Measurements from ENCODE around the gene CD58.

The CD58 gene

GRCh38 chr1:116529199-116529631 is 41.6 kb downstream of the CD58 start:
- TF ChIP-seq, protein P1, sequence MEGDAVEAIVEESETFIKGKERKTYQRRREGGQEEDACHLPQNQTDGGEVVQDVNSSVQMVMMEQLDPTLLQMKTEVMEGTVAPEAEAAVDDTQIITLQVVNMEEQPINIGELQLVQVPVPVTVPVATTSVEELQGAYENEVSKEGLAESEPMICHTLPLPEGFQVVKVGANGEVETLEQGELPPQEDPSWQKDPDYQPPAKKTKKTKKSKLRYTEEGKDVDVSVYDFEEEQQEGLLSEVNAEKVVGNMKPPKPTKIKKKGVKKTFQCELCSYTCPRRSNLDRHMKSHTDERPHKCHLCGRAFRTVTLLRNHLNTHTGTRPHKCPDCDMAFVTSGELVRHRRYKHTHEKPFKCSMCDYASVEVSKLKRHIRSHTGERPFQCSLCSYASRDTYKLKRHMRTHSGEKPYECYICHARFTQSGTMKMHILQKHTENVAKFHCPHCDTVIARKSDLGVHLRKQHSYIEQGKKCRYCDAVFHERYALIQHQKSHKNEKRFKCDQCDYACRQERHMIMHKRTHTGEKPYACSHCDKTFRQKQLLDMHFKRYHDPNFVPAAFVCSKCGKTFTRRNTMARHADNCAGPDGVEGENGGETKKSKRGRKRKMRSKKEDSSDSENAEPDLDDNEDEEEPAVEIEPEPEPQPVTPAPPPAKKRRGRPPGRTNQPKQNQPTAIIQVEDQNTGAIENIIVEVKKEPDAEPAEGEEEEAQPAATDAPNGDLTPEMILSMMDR (IDR thresholded peaks at IDR 0.05; ENCODE audit: extremely low read depth, missing control alignments): no peak
- DNase-seq (ENCODE audit: low spot score): no peak

- DNase-seq (ENCODE audit: low spot score): no peak
- TF ChIP-seq, protein P1 (IDR thresholded peaks at IDR 0.05; ENCODE audit: extremely low read depth, missing control alignments): no peak
Measured at GRCh38 chr1:116528329-116529083, 42.3 kb downstream of the CD58 start.

DNA sequence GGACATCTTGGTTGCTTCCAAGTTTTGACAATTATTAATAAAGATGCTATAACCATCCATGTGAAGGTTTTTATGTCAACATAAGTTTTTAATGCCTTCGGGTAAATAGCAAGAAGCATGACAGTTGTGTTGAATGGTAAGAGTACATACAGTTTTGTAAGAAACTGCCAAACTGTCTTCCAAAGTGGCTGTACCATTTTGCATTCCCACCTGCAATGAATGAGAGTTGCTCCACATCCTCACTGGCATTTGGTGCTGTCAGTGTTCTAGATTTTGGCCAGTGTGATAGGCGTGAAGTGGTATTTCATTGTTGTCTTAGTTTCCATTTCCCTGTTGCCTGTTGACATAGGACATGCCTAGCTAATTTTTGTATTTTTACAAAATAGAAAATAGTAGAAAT is 45.4 kb downstream of the CD58 start:
- TF ChIP-seq, protein P1 (IDR thresholded peaks at IDR 0.05; ENCODE audit: extremely low read depth, missing control alignments): no peak
- no peak for DNase-seq (ENCODE audit: low spot score)

DNA sequence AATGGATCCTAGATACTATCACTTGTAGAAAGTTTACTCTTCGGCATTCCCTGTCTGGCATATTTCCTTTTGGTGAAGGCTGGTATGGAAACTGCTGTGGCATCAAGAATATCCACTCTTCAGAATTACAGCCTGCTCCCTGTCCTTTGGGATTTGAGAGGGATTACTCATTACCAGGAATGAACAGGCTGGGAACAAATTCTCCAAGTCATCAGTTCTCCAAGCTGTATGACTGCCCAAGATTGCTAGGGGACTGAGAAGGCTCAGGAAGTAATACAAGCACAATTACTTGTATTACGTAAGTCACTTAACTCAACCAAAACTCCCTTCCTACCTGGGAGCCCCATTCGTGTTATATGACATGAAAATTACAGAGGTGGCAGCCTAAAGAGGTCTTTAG is 49.6 kb downstream of the CD58 start:
- TF ChIP-seq, protein P1 (IDR thresholded peaks at IDR 0.05; ENCODE audit: extremely low read depth, missing control alignments): no peak
- DNase-seq (ENCODE audit: low spot score): no peak

- TF ChIP-seq, protein P1 (IDR thresholded peaks at IDR 0.05; ENCODE audit: extremely low read depth, missing control alignments): no peak
- DNase-seq (ENCODE audit: low spot score): no peak
Measured at GRCh38 chr1:116518400-116518799, 52.4 kb downstream of the CD58 start.

- TF ChIP-seq, protein P1 (IDR thresholded peaks at IDR 0.05; ENCODE audit: extremely low read depth, missing control alignments): no peak
- DNase-seq (ENCODE audit: low spot score): no peak
Measured at GRCh38 chr1:116516631-116517030, 54.2 kb downstream of the CD58 start.

GRCh38 chr1:116515702-116516101 is 55.1 kb downstream of the CD58 start:
- TF ChIP-seq, protein P1 (IDR thresholded peaks at IDR 0.05; ENCODE audit: extremely low read depth, missing control alignments): no peak
- DNase-seq (ENCODE audit: low spot score): no peak
